Measurements from ENCODE around the gene UBN2. TPM values are rescaled to one million over a fixed set of nuclear protein-coding genes. Genes with fewer than 3 reads are reported as not detected.
A peak's percentile ranks its signal among the peaks of the same experiment; 100 is the strongest.

Gene UBN2
- total and polyA plus RNA-seq, 10 of the 15 experiments (the other 5 are each of a cell fraction or from before 2014, with no cell fraction given) = 0.27 to 8.5 (median 2.5) TPM

DNA sequence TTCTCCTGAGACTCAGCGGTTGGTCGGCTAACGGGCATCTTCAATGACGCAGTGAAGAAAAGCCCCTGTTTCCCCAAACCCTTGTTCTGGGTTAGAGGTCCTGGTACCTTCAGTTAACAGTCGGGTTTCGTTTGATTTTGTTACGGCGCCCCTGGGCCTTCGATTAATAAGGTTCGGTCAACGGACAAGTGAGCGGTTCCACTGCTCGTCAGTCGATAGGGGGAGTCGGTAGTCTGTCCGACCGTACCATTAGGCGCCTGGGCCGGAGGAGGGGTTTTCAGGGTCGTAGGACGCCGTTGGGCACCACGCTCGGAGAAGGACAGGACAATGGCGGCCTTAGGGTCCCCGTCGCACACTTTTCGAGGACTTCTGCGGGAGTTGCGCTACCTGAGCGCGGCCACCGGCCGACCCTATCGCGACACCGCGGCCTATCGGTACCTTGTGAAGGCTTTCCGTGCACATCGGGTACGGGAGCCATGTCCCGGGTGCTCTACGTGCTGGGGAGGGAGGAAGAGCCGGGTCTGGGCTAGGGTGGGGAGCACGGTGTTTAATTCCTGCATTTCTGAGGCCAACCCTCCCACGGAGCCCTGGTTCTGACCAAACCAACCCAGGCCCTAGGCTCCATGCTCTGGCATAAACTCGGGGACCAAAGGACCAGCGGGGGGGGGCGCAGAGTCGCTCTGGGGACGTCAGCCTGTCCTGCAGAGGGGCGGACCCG is 110.2 kb downstream of the UBN2 start, which contains the start of gene FMC1:
Gene FMC1 (plus strand): TSS at position 280 of the 718 bp plus-strand sequence. CDS start 48 bp downstream, at position 328.
- FAIRE-seq = no peak
- BruUV-seq (replicated peaks) = TSS peak; percentile 96
- TF ChIP-seq STAT3 (IDR thresholded peaks at IDR 0.05; ENCODE audit: low read depth, low read length) (no peak), SMARCA5 (IDR thresholded peaks at IDR 0.05) (no peak; the same call in none of the 2 replicates), MTA3 (IDR thresholded peaks at IDR 0.05; ENCODE audit: borderline replicate concordance, low read length) (no peak; the same call in 1 of the 2 replicates), PAX5 (IDR thresholded peaks at IDR 0.05; ENCODE audit: borderline replicate concordance, low read depth, low read length) (no peak), SP1 (IDR thresholded peaks at IDR 0.05; ENCODE audit: low read depth, low read length) (peak; percentile 14), NFYA (IDR thresholded peaks at IDR 0.05; ENCODE audit: borderline replicate concordance, low read depth, low read length) (no peak), MEF2B (IDR thresholded peaks at IDR 0.05; ENCODE audit: partially characterized antibody, poor library complexity, severe bottlenecking) (peak; percentile 82), RELA (IDR thresholded peaks at IDR 0.05; ENCODE audit: borderline replicate concordance, partially characterized antibody) (no peak), ZZZ3 (IDR thresholded peaks at IDR 0.05; ENCODE audit: control insufficient read depth, insufficient read length, low read depth) (no peak), SREBF2 (IDR thresholded peaks at IDR 0.05; ENCODE audit: low read length) (0 out of 2 replicates have a peak, but pooled peaks have one; percentile 22), CHD1 (IDR thresholded peaks at IDR 0.05; ENCODE audit: low read depth, low read length) (peak; percentile 96), MXI1 (IDR thresholded peaks at IDR 0.05; ENCODE audit: low read depth, low read length) (no peak)
- TF ChIP-seq, protein P1, sequence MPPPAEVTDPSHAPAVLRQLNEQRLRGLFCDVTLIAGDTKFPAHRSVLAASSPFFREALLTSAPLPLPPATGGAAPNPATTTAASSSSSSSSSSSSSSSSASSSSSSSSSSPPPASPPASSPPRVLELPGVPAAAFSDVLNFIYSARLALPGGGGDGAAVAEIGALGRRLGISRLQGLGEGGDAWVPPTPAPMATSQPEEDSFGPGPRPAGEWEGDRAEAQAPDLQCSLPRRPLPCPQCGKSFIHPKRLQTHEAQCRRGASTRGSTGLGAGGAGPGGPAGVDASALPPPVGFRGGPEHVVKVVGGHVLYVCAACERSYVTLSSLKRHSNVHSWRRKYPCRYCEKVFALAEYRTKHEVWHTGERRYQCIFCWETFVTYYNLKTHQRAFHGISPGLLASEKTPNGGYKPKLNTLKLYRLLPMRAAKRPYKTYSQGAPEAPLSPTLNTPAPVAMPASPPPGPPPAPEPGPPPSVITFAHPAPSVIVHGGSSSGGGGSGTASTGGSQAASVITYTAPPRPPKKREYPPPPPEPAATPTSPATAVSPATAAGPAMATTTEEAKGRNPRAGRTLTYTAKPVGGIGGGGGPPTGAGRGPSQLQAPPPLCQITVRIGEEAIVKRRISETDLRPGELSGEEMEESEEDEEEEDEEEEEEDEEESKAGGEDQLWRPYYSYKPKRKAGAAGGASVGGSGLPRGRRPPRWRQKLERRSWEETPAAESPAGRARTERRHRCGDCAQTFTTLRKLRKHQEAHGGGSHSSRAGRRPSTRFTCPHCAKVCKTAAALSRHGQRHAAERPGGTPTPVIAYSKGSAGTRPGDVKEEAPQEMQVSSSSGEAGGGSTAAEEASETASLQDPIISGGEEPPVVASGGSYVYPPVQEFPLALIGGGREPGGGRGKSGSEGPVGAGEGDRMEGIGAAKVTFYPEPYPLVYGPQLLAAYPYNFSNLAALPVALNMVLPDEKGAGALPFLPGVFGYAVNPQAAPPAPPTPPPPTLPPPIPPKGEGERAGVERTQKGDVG (CRISPR knock-in tag; IDR thresholded peaks at IDR 0.05) = no peak
- TF ChIP-seq, protein P2, sequence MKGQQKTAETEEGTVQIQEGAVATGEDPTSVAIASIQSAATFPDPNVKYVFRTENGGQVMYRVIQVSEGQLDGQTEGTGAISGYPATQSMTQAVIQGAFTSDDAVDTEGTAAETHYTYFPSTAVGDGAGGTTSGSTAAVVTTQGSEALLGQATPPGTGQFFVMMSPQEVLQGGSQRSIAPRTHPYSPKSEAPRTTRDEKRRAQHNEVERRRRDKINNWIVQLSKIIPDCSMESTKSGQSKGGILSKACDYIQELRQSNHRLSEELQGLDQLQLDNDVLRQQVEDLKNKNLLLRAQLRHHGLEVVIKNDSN (IDR thresholded peaks at IDR 0.05; ENCODE audit: borderline replicate concordance, extremely low read length, insufficient read depth, low read depth, low read length) = no peak
- TF ChIP-seq, protein P3, sequence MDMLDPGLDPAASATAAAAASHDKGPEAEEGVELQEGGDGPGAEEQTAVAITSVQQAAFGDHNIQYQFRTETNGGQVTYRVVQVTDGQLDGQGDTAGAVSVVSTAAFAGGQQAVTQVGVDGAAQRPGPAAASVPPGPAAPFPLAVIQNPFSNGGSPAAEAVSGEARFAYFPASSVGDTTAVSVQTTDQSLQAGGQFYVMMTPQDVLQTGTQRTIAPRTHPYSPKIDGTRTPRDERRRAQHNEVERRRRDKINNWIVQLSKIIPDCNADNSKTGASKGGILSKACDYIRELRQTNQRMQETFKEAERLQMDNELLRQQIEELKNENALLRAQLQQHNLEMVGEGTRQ (IDR thresholded peaks at IDR 0.05; ENCODE audit: borderline replicate concordance, low read depth, low read length) = no peak
- TF ChIP-seq, protein P4, sequence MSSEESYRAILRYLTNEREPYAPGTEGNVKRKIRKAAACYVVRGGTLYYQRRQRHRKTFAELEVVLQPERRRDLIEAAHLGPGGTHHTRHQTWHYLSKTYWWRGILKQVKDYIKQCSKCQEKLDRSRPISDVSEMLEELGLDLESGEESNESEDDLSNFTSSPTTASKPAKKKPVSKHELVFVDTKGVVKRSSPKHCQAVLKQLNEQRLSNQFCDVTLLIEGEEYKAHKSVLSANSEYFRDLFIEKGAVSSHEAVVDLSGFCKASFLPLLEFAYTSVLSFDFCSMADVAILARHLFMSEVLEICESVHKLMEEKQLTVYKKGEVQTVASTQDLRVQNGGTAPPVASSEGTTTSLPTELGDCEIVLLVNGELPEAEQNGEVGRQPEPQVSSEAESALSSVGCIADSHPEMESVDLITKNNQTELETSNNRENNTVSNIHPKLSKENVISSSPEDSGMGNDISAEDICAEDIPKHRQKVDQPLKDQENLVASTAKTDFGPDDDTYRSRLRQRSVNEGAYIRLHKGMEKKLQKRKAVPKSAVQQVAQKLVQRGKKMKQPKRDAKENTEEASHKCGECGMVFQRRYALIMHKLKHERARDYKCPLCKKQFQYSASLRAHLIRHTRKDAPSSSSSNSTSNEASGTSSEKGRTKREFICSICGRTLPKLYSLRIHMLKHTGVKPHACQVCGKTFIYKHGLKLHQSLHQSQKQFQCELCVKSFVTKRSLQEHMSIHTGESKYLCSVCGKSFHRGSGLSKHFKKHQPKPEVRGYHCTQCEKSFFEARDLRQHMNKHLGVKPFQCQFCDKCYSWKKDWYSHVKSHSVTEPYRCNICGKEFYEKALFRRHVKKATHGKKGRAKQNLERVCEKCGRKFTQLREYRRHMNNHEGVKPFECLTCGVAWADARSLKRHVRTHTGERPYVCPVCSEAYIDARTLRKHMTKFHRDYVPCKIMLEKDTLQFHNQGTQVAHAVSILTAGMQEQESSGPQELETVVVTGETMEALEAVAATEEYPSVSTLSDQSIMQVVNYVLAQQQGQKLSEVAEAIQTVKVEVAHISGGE (CRISPR knock-in tag; IDR thresholded peaks at IDR 0.05) = no peak

More for the DNA sequence above, 110.2 kb downstream of the UBN2 start, which contains the start of gene FMC1:
- peak within 1 kb of the TSS; percentile 97 for H3K27ac ChIP-seq (ENCODE audit: control insufficient read depth, insufficient read depth)
- H3K36me3 ChIP-seq (ENCODE audit: control insufficient read depth in 2 of 2, insufficient read depth in 2 of 2, low read length in 1 of 2) = no peaks in the 10 kb centered on the region
- H3K79me2 ChIP-seq (ENCODE audit: control insufficient read depth, insufficient read depth, low read length) = peaks cover 18% of the 10 kb centered on the region
- ChIA-PET SMC1A (ENCODE audit: uncharacterized antibody, unreplicated experiment) (no interaction called here), CTCF (no interaction called here), POLR2A (no interaction called here), RAD21 (ENCODE audit: unreplicated experiment) (no interaction called here)
- in situ Hi-C loops (cut with MboI) = no loop called here
- peaks cover 5% of the 10 kb centered on the region for H3K9me3 ChIP-seq (replicated peaks; ENCODE audit: control insufficient read depth, insufficient read depth, low read length)
- H3K9ac ChIP-seq (ENCODE audit: control insufficient read depth, insufficient read depth, low read length) = peak within 1 kb of the TSS; percentile 98
- H3K4me2 ChIP-seq (ENCODE audit: control insufficient read depth, insufficient read depth) = peak within 1 kb of the TSS; percentile 80
- peak within 1 kb of the TSS; percentile 84 for H3K4me3 ChIP-seq
- no peaks in the 10 kb centered on the region for H4K20me1 ChIP-seq (ENCODE audit: control insufficient read depth, insufficient read depth)
- no peaks in the 10 kb centered on the region for H3K27me3 ChIP-seq (replicated peaks in 1 of 2; ENCODE audit: control insufficient read depth in 2 of 2, insufficient read depth in 2 of 2, low read length in 1 of 2)
- 0% methylated on average over 45 of the region's 54 CpGs for WGBS (ENCODE audit: insufficient coverage, insufficient replicate concordance, low lambda C conversion rate, missing lambda C conversion rate)
- intact Hi-C loops (cut with micrococcal nuclease; ENCODE audit: unreplicated experiment) = no loop called here
- H3K4me1 ChIP-seq (ENCODE audit: control insufficient read depth, insufficient read depth, low read length) = no peaks in the 10 kb centered on the region
- peak within 1 kb of the TSS; percentile 92 for H2AFZ ChIP-seq (ENCODE audit: control insufficient read depth, low read depth, low read length)
- ATAC-seq (peak; percentile 85), DNase-seq (ENCODE audit: low read depth, low spot score) (peak; percentile 74)
